HEK293T (cell line): Measurements from ENCODE around the gene TUBA8.

ENCODE experiments used
- BHLHE40 ChIP-seq: fragments of 450-650 bp; IDR thresholded peaks from 2 replicates; pipeline ENCODE4 v1.6.1; 2016; ENCODE audit warnings: mild to moderate bottlenecking, moderate library complexity, borderline replicate concordance
- ELF4 ChIP-seq: fragments of 450-650 bp; IDR thresholded peaks from 2 replicates; pipeline ENCODE4 v1.6.1; 2017; ENCODE audit warnings: antibody characterized with exemption
- FOXA1 ChIP-seq: fragments of 450-650 bp; IDR thresholded peaks from 2 replicates; pipeline ENCODE4 v1.6.1; 2016; ENCODE audit warnings: mild to moderate bottlenecking
- FOXM1 ChIP-seq: fragments of 450-650 bp; IDR thresholded peaks from 2 replicates; pipeline ENCODE4 v1.6.1; 2017; ENCODE audit warnings: mild to moderate bottlenecking, borderline replicate concordance
- HDGF ChIP-seq: fragments of 450-650 bp; IDR thresholded peaks from 2 replicates; pipeline ENCODE4 v1.6.1; 2017; ENCODE audit warnings: antibody characterized with exemption, borderline replicate concordance
- L3MBTL2 ChIP-seq: fragments of 450-650 bp; conservative IDR thresholded peaks from 2 replicates; pipeline ENCODE4 v1.6.1; 2016; ENCODE audit warnings: mild to moderate bottlenecking
- LEF1 ChIP-seq: fragments of 450-650 bp; IDR thresholded peaks from 2 replicates; pipeline ENCODE4 v1.6.1; 2017; ENCODE audit warnings: mild to moderate bottlenecking, borderline replicate concordance
- SP1 ChIP-seq: fragments of 450-650 bp; IDR thresholded peaks from 2 replicates; pipeline ENCODE4 v1.6.1; 2017
- SUZ12 ChIP-seq: fragments of 450-650 bp; IDR thresholded peaks from 2 replicates; pipeline ENCODE4 v1.6.1; 2016; ENCODE audit warnings: mild to moderate bottlenecking
- TARDBP ChIP-seq: fragments of 450-650 bp; IDR thresholded peaks from 2 replicates; pipeline ENCODE4 v1.6.1; 2016
- TF ChIP-seq, protein P1 (sequence below): fragments of 450-650 bp; IDR thresholded peaks from 2 replicates; pipeline ENCODE4 v1.6.1; 2016

DNA sequence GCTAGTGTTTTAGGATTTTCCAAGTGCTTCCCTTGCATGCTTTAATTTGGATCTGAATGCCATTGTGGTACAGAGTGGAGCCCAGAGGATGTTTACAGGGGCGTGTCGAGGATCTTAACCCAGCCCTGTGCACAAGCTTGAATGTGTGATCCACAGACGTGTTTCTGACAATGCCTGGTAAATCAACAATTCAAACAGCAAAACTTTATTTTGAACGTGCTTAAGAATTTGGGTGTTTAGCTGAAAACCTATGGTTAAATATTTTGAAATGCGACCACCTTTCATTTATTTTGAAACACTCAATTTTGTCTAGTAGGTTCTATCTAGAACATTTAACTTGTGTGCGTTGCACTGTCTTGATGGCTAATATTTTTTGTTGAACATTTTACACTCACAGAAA lies 1.8 kb downstream of the TUBA8 start:
- TF ChIP-seq FOXM1 (no peak), HDGF (no peak), BHLHE40 (no peak), ELF4 (no peak), FOXA1 (no peak), L3MBTL2 (no peak), TARDBP (no peak), LEF1 (no peak), SP1 (no peak), SUZ12 (no peak)
- TF ChIP-seq, protein P1, sequence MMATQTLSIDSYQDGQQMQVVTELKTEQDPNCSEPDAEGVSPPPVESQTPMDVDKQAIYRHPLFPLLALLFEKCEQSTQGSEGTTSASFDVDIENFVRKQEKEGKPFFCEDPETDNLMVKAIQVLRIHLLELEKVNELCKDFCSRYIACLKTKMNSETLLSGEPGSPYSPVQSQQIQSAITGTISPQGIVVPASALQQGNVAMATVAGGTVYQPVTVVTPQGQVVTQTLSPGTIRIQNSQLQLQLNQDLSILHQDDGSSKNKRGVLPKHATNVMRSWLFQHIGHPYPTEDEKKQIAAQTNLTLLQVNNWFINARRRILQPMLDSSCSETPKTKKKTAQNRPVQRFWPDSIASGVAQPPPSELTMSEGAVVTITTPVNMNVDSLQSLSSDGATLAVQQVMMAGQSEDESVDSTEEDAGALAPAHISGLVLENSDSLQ: no peak
